ENCODE results near the gene RALGAPA2. TPM values are rescaled to one million over a fixed set of nuclear protein-coding genes. Genes with fewer than 3 reads are reported as not detected.

The RALGAPA2 gene
- total and polyA plus RNA-seq, 9 donors = 8.4 to 31.7 (median 19.9) TPM

GRCh38 chr20:20677186-20677585 is 35.3 kb downstream of the RALGAPA2 start:
- Histone ChIP-seq H3K4me3 (no peak overlapping the region), H3K27me3 (no peaks in the 10 kb centered on the region), H3K4me1 (ENCODE audit: insufficient read depth) (peaks cover 6% of the 10 kb centered on the region), H3K27ac (no peak overlapping the region), H3K9me3 (no peaks in the 10 kb centered on the region), H3K36me3 (no peaks in the 10 kb centered on the region)
- TF ChIP-seq POLR2A (IDR thresholded peaks at IDR 0.05) (no peak), EP300 (IDR thresholded peaks at IDR 0.05) (no peak), CTCF (IDR thresholded peaks at IDR 0.05) (no peak)
- DNase-seq = no peak
- intact Hi-C loops (cut with DNase I) = no loop called here
- 49 to 66% (median 63%) methylated on average over 3 of the region's 3 CpGs for WGBS, 3 donors

GRCh38 chr20:20668639-20669038 is 43.8 kb downstream of the RALGAPA2 start:
- WGBS, 3 donors = 2 to 20% (median 5%) methylated on average over 1 of the region's 1 CpG
- Histone ChIP-seq H3K9me3 (no peaks in the 10 kb centered on the region), H3K27ac (no peak overlapping the region), H3K36me3 (no peaks in the 10 kb centered on the region), H3K4me1 (ENCODE audit: insufficient read depth) (peaks cover 7% of the 10 kb centered on the region), H3K27me3 (no peaks in the 10 kb centered on the region), H3K4me3 (no peak overlapping the region)
- no peak for TF ChIP-seq EP300 (IDR thresholded peaks at IDR 0.05)
- TF ChIP-seq CTCF (IDR thresholded peaks at IDR 0.05) = no peak
- no peak for TF ChIP-seq POLR2A (IDR thresholded peaks at IDR 0.05)
- intact Hi-C loops (cut with DNase I) = loop anchor here in 2 of 4 donors (10.0 kb wide), 1 partner anchor 156 kb away; no protein-coding TSS in a partner anchor
- no peak for DNase-seq

- Histone ChIP-seq H3K27ac (peak overlapping the region in 1 of 2 donors; percentile 27), H3K9me3 (no peaks in the 10 kb centered on the region), H3K27me3 (no peaks in the 10 kb centered on the region), H3K4me3 (no peak overlapping the region), H3K4me1 (ENCODE audit: insufficient read depth) (peaks cover 7% of the 10 kb centered on the region), H3K36me3 (no peaks in the 10 kb centered on the region)
- WGBS, 3 donors = 3 to 18% (median 7%) methylated on average over 5 of the region's 5 CpGs
- intact Hi-C loops (cut with DNase I) = loop anchor here in 2 of 4 donors (10.0 kb wide), 1 partner anchor 158 kb away; no protein-coding TSS in a partner anchor
- TF ChIP-seq CTCF (IDR thresholded peaks at IDR 0.05) (no peak), POLR2A (IDR thresholded peaks at IDR 0.05) (no peak), EP300 (IDR thresholded peaks at IDR 0.05) (no peak)
- DNase-seq = no peak
These were observed 46.1 kb downstream of the RALGAPA2 start for GRCh38 chr20:20666359-20666758.

GRCh38 chr20:20665606-20666332 is 46.7 kb downstream of the RALGAPA2 start:
- 74 to 83% (median 81%) methylated on average over 3 of the region's 3 CpGs for WGBS, 3 donors
- H3K27ac ChIP-seq = peak overlapping the region in 1 of 2 donors; percentile 27
- H3K4me1 ChIP-seq (ENCODE audit: insufficient read depth) = peaks cover 5% of the 10 kb centered on the region
- no peaks in the 10 kb centered on the region for H3K36me3 ChIP-seq
- TF ChIP-seq CTCF (IDR thresholded peaks at IDR 0.05) (no peak), EP300 (IDR thresholded peaks at IDR 0.05) (no peak), POLR2A (IDR thresholded peaks at IDR 0.05) (no peak)
- intact Hi-C loops (cut with DNase I) = loop anchor here in 2 of 4 donors (10.0 kb wide), 1 partner anchor 159 kb away; no protein-coding TSS in a partner anchor
- H3K9me3 ChIP-seq = no peaks in the 10 kb centered on the region
- no peaks in the 10 kb centered on the region for H3K27me3 ChIP-seq
- DNase-seq = no peak
- no peak overlapping the region for H3K4me3 ChIP-seq

Measured in ovary (tissue), 9 donors.